GM12878 (cell line): Measurements from ENCODE around the gene AIG1. TPM values are rescaled to one million over a fixed set of nuclear protein-coding genes. Genes with fewer than 3 reads are reported as not detected.

Source experiments
- ATAC-seq: fragments of 200-7000 bp; cut with Tn5 transposase; 3 replicates; pipeline ENCODE4 v1.9.1; 2020; ENCODE audit warnings: mild to moderate bottlenecking, moderate library complexity
- BruUV-seq: library from RNA; stranded (reverse); fragments of 400-500 nt; replicated peaks from 2 replicates; lab custom pipeline; 2021; lab: Mats Ljungman, UMichigan
- CTCF ChIA-PET: fragments of 300-600 bp; sonication (Branson Sonifier 250); formaldehyde crosslinking; extraction: SDS; loops from one replicate; lab custom pipeline; 2021; ENCODE audit warnings: inconsistent platforms; lab: Yijun Ruan, JAX
- POLR2A ChIA-PET: fragments of 350-600 bp; formaldehyde crosslinking; extraction: SDS; loops from one replicate; lab custom pipeline; 2021; ENCODE audit warnings: inconsistent platforms; lab: Charles Lee
- RAD21 ChIA-PET: fragments of 300-600 bp; sonication (Branson Sonifier 250); formaldehyde crosslinking; loops from one replicate; lab custom pipeline; 2023; ENCODE audit warnings: antibody characterized with exemption; ENCODE audit not compliant: unreplicated experiment; lab: Charles Lee
- SMC1A ChIA-PET: fragments of 300-600 bp; sonication (Branson Sonifier 250); formaldehyde crosslinking; loops from one replicate; lab custom pipeline; 2023; ENCODE audit not compliant: unreplicated experiment, uncharacterized antibody; lab: Charles Lee
- DNase-seq: peaks from one replicate; pipeline ENCODE4 v3.0.0-alpha.2; 2011; ENCODE audit warnings: low read depth, low spot score
- FAIRE-seq: peaks from 3 replicates; lab custom pipeline; 2011; peaks lifted over from hg19 to GRCh38; lab: Jason Lieb, UNC
- H2AFZ ChIP-seq: 2 replicates; pipeline ENCODE4 v1.6.0; 2011; ENCODE audit warnings: low read depth, low read length, control low read depth; ENCODE audit not compliant: control insufficient read depth
- H3K27ac ChIP-seq: 2 replicates; pipeline ENCODE4 v1.5.1; 2011; ENCODE audit warnings: control low read depth; ENCODE audit not compliant: control insufficient read depth, insufficient read depth
- H3K27me3 ChIP-seq, 2 experiments: replicated peaks in 1 of 2; 2 replicates each; pipeline versions ENCODE4 v1.6.0 to v1.6.1; 2011; ENCODE audit warnings: low read length in 1 of 2; ENCODE audit not compliant: control insufficient read depth in 2 of 2, insufficient read depth in 2 of 2
- H3K36me3 ChIP-seq, 2 experiments: 2 replicates each; pipeline ENCODE4 v1.5.1; 2011; ENCODE audit warnings: low read length in 1 of 2; ENCODE audit not compliant: control insufficient read depth in 2 of 2, insufficient read depth in 2 of 2
- H3K4me1 ChIP-seq: 2 replicates; pipeline ENCODE4 v1.6.1; 2011; ENCODE audit warnings: mild to moderate bottlenecking, low read length, moderate library complexity, mixed read lengths; ENCODE audit not compliant: control insufficient read depth, insufficient read depth
- H3K4me2 ChIP-seq: 2 replicates; pipeline ENCODE4 v1.6.0; 2011; ENCODE audit warnings: control low read depth; ENCODE audit not compliant: control insufficient read depth, insufficient read depth
- H3K4me3 ChIP-seq: fragments of 200-600 bp; sonication (generic); 2 replicates; pipeline ENCODE4 v1.5.1; 2016
- H3K79me2 ChIP-seq: 2 replicates; pipeline ENCODE4 v1.6.0; 2011; ENCODE audit warnings: low read length; ENCODE audit not compliant: control insufficient read depth, insufficient read depth
- H3K9ac ChIP-seq: 2 replicates; pipeline ENCODE4 v1.8.0; 2011; ENCODE audit warnings: low read length, control low read depth, mixed read lengths; ENCODE audit not compliant: control insufficient read depth, insufficient read depth
- H3K9me3 ChIP-seq: replicated peaks from 3 replicates; pipeline ENCODE4 v1.5.1; 2011; ENCODE audit warnings: mild to moderate bottlenecking, low read length; ENCODE audit not compliant: control insufficient read depth, insufficient read depth
- H4K20me1 ChIP-seq: 2 replicates; pipeline ENCODE4 v1.6.0; 2011; ENCODE audit not compliant: control insufficient read depth, insufficient read depth
- E2F4 ChIP-seq: IDR thresholded peaks from 2 replicates; pipeline ENCODE4 v1.6.1; 2012; ENCODE audit warnings: low read depth, low read length, improper control_type of control experiment
- NBN ChIP-seq: fragments of 450-650 bp; IDR thresholded peaks from 2 replicates; pipeline ENCODE4 v1.6.1; 2016
- POLR2AphosphoS5 ChIP-seq: IDR thresholded peaks from 2 replicates; pipeline ENCODE4 v1.6.1; 2011; ENCODE audit warnings: mild to moderate bottlenecking, low read length, inconsistent platforms
- RELB ChIP-seq: fragments of 450-650 bp; IDR thresholded peaks from 2 replicates; pipeline ENCODE4 v1.6.1; 2017; ENCODE audit warnings: low read depth, mild to moderate bottlenecking, moderate library complexity
- WGBS: methylation state at CpG from one replicate; pipeline ENCODE4 v1.1.6; 2016; ENCODE audit warnings: low lambda C conversion rate; ENCODE audit not compliant: insufficient replicate concordance, insufficient coverage; ENCODE audit errors: missing lambda C conversion rate; 5-methylcytosine and 5-hydroxymethylcytosine counted together
- in situ Hi-C: fragments of 300-500 bp; cut with MboI; formaldehyde crosslinking; loops from 9 replicates; pipeline ENCODE4 v1.14.3; 2018; ENCODE audit warnings: mixed read lengths
- intact Hi-C: fragments of 100-400 bp; cut with micrococcal nuclease; formaldehyde crosslinking; loops from one replicate; pipeline ENCODE4 v1.14.2; 2022; ENCODE audit not compliant: unreplicated experiment
- polyA plus RNA-seq, 11 experiments: library from polyadenylated mRNA; depleted of rRNA in 4 of 11; unstranded in 6 of 11; stranded (reverse) in 5 of 11; fragments of >200 nt; fragmentation: Nextera tagmentation in 4 of 11; fragmentation: Illumina TruSeq in 1 of 11; extraction: Ambion mirVana in 4 of 11; extraction: Trizol in 1 of 11; gene quantifications; 1 replicate in 1 of 11; 2 replicates in 10 of 11; pipeline versions ENCODE4 v1.2.1 to v1.2.3, GENCODE V29; 2011 to 2016; ENCODE audit warnings: inconsistent platforms in 2 of 11, missing spikeins in 2 of 11, low read depth in 1 of 11
- total RNA-seq, 4 experiments: library from RNA; depleted of rRNA in 3 of 4; stranded (reverse); fragments of >200 nt in 3 of 4; fragmentation: Illumina TruSeq in 1 of 4; extraction: Trizol in 1 of 4; gene quantifications; 2 replicates each; pipeline versions ENCODE4 v1.2.1 to v1.2.3, GENCODE V29; 2013 to 2021

Gene AIG1
- total and polyA plus RNA-seq, 10 of the 15 experiments (the other 5 are each of a cell fraction or from before 2014, with no cell fraction given) = 27.0 to 74.5 (median 36.4) TPM

- in situ Hi-C loops (no loop called here), intact Hi-C loops (no loop called here)
- BruUV-seq = no TSS peak
- RAD21 ChIA-PET = no interaction called here
- no peaks in the 10 kb centered on the region for H3K79me2 ChIP-seq
- H3K9me3 ChIP-seq = no peaks in the 10 kb centered on the region
- DNase-seq (no peak), FAIRE-seq (no peak), ATAC-seq (no peak)
- H3K27ac ChIP-seq = no peak overlapping the region
- no peak for TF ChIP-seq NBN
- no peak for TF ChIP-seq RELB
- no peak for TF ChIP-seq E2F4
- no peak for TF ChIP-seq POLR2AphosphoS5
- H2AFZ ChIP-seq = no peak overlapping the region
- H3K27me3 ChIP-seq = no peaks in the 10 kb centered on the region
- SMC1A ChIA-PET = no interaction called here
- 64% methylated on average over 2 of the region's 2 CpGs for WGBS
- no peak overlapping the region for H3K9ac ChIP-seq
- no peaks in the 10 kb centered on the region for H4K20me1 ChIP-seq
- H3K36me3 ChIP-seq = no peaks in the 10 kb centered on the region
- POLR2A ChIA-PET = no interaction called here
- H3K4me2 ChIP-seq = no peak overlapping the region
- no peak overlapping the region for H3K4me3 ChIP-seq
- CTCF ChIA-PET = interaction anchor here (1.0 kb wide), 1 partner anchor 482 kb away, joined by 3 read pairs; no protein-coding TSS in a partner anchor
- no peaks in the 10 kb centered on the region for H3K4me1 ChIP-seq
These were observed 46.8 kb downstream of the AIG1 start for GRCh38 chr6:143107440-143107839.
